GM19452 (cell line): Measurements from ENCODE around the gene SNX30.

Experiments used
- ATAC-seq: cut with Tn5 transposase; IDR thresholded peaks from one replicate; pipeline ENCODE4 v1.9.1; 2021; ENCODE audit not compliant: unreplicated experiment

Gene SNX30

DNA sequence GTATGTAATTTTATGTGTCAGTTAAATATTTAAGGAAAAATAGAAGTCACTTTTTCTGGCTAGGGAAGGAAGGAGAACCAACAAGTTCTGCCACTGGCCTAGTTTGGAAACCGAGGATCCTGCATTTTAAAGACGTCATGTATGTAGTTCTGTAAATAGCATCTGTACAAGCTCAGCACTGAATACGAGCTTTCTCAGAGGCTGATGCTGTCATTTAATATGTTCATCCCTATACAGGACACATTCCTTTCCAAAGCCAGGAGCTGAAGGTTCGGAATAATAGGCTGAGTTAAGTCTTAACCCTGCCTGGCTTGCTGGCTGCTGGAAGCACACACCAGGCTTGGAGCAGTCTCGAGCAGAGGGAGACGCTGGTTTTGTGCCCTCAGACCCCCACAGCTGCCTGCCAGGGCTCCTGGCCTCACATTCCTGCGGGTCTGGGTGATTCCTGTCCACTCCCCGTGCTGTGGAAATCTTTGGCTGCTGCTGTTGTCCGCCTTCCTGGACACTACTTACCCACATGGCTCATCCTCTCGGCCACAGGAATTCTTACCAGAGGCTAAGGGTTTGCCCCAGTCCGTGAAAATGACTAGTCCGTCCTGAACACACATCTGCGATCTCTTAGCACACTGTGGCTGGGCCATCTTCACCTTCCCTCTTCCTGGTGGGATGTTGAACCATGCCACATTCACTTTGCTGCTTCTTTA lies 103.5 kb downstream of the SNX30 start:
- no peak for ATAC-seq

DNA sequence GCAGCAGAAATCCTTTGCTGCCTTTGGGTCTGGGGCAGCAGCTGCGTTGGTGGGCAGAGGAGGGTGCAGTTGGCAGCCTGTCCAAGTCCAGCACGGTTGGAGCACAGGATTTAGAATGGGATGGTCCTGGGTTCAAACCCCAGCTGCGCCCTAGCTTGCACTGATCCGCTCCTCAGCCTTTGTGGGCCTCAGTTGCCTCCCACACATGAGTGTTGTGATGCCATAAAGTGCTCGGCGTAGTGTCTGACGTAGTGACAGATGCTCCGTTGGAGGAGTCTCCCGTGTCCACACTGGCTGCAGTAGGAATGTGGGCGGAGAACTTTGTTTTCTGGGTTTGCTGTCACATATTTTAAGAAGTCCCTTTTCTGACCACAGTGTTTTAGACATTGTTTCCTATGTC lies 104.1 kb downstream of the SNX30 start:
- ATAC-seq = no peak

DNA sequence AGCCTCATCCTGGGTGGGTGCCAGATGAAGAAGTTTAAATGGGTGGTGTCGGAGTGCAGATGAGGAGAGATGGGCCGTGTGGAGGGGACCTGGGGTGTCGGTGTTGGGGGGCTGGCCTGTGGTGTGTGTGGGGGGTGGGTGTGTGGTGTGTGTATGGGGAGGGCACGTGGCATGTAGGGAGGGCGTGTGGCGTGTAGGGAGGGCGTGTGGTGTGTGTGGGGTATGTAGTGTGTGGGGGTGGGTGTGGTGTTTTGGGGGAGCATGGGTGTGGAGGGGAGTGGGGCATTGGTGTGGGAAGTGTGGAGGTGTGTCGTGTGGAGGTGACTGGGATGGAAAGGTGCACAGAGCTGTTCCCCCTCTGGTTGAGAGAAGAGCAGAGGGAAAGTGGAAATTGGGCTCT lies 105.6 kb downstream of the SNX30 start:
- ATAC-seq = no peak

DNA sequence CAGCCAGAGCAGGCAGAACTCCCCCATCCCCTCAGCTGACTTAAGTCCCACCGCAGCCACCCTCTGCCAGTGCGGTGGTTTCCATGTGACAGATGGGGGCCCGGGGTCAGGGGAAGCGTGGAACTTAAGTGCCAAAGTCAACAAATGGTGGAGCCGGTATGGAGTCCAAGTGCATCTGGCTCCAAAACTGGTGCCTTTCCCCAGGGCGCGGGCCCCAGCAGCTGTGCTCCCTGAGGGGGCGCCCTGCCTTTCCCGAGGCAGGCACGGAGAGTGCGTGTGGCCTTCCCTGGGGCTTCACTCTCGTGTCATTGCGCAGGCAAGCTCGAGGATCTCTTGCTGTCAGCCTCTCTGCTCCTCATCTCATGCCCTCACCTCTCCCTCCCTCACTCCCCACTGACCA lies 106.3 kb downstream of the SNX30 start:
- no peak for ATAC-seq

DNA sequence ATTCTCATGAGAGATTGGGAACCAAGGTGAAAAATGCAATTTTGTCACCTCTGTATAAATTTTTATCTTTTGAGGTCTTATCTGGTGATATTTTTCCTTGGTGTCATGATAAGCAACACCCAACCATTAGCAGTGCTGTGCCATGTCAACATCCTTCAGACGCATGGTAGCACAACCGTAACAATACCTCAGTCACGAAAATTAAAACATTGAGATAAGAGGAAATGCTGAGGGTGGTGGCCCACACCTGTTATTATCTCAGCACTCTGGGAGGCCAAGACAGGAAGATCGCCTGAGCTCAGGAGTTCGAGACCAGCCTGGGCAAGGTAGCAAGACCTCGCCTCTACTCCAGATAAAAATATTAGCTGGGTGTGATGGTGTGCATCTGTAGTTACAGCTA lies 107.4 kb downstream of the SNX30 start:
- no peak for ATAC-seq

DNA sequence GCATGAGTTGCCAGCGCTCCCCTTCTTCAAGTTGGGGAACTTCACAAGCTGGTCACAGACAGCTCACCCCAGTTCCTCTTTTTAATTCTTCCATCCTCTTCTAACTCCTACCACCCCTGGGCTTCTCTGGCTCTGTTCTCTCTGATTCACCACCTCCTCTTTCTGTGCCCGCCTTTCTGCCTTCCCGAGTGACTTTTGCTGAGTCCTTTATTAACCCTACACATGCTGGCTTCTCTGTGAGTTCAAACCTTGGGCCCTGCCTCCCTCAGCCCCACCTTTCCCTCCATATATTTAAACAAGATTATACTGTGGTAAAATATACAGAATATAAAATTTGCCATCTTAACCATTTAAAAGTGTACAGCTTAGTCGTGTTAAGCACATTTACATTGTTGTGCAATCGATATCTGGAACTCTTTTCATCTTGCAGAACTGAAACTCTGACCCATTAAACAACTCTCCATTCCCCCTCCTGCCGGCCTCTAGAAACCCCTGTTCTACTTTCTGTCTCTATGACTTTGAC lies 108.1 kb downstream of the SNX30 start:
- peak; percentile 73 for ATAC-seq

DNA sequence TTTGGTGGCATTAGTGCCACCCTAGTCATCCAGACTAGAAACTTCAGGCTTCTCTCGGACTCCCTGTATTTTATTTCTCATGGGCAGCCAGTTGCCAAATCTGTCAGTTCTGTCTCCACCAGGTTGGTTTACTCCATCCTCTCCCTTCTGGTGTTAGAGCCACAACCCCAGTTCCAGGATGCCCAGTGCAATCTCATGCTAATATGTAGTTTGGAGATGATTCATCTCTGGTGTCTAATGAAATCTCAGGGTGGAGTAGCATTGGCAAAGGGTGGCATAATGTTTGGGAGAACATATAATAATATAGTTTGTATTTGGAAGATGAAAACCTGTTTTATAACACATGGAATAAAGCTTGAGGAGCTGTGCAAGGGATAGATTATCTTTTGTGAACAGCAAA lies 109.9 kb downstream of the SNX30 start:
- no peak for ATAC-seq

DNA sequence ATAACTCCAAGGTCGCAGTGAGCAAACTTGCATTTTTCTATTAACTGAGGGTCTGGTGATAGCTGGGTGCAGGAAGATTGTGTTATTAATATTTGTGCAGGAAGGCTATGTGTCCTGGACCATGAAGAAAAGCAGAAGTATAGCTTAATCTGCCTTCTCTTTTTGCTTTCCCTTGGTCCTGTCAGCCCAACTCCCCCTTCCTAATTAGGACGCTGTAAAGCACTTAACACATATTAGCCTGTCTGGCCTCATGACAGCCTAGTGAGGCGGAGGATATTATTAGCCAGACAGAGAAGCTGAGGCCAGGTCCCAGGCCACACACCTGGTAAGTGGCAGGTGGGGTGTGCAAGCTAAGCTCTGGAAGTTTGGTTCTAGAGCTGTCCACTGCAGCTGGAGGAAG lies 110.6 kb downstream of the SNX30 start:
- ATAC-seq = no peak

DNA sequence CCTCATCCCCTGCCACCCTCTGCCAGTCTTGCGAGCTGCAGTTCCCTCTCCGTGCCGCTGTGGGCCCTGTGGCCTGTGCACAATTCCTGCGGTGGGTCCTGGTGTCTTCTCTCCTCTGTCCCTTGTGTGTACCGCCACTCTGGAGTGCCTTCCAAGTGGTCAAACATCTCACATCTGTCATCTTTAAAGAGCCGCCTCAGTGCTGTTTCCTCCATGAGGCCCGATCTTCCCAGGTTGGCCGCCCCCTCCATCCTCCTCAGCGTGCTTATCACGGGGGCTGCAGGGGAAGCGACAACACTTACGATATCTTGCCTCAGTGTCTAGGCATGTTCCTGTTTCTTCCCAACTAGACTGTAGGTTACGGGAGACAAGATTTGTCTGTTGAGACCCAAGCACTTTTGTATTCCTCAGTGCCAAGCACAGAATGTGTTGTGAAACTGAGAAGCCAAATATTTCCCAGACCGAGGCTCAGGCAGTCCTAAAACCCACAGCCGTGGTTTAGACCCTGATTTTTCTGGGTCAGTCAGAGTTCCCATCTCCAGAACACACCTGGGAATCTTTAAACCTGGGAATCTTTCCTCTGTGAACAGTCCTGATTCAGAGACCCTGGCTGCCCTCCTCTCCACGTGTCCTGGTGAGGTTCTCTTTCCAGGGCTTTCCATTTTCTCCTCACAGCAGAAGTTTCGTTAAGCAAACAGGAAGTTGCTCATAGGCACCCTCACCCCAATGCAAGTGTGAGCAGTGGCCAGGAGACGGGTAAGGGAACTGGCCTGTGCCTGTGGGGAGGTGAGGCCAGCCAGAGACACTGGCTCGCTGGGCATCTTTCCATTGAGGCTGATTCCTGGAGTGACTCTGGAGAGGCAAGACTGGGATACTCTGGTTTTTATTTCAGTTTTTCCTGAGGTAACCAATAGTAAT lies 111.3 kb downstream of the SNX30 start:
- ATAC-seq = no peak

DNA sequence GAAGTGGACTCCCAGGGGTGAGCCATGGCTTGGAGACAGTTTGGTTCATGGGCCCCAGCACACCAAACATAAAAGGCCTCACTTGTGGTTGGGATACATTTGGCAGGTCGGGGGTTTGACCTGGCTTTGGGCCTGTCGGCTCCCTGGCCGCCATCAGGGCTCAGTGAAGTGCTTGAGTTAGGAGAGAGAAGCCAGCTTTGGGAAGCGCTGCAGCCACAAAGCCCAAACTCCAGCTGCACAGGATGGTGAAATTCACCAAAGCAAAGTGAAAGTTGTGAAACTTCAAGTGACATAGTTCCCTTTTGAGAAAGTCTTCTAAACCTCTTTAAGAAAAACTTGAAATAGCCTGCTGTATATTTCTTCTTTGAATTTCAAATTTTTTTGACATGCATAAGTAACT lies 112.7 kb downstream of the SNX30 start:
- ATAC-seq = no peak

DNA sequence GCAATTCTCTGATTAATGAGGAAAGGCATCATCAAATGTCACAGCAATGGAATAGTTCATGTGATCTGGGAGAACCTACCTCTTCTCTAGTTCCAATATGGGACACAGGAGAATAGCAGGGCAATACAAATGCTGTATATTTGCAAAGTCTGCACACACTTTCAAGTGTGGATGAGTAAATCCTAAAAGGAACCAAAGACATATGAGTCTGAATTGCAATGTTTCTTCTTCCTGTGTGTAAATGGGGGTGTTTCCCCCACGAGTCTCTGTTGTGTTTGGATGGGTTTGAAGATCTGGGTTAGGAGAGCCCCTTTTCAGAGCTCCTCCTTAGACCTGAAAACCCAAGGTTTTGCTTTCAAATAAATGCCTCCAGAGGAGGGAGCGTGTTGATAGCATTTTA lies 113.2 kb downstream of the SNX30 start:
- ATAC-seq = no peak

DNA sequence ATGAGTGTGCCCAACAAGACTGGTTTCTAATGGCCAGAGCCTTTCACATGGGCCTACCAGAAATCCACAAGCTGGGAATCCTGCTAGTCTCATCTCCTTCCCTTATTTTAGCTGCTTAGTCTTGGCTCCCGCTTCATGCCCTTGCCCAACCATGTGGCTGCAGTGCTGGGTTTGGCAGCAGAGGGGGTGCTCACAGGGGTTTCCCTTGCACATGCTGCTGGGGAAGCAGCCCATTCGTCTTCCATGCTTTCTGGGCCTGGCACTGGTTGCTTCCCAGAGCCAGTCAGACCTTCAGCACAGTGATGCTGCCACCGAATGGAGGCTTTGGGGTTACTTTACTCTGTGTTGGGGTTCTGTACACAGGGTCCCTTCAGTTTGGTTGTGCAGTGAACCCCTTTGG lies 113.8 kb downstream of the SNX30 start:
- ATAC-seq = no peak

DNA sequence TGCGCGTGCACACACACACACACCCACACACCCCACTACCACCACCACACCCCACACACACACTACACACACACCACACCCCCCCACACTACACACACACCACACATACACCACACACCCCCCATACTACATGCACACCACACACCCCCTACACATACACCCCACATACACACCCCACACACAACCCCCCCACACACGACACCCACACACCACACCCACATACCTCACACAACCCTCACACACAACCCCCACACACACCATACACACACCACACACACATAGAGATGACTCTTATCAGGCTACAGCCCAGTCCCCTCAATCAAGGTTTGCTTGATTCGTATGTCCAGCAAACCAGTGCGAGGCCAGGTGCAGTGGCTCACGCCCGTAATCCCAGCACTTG lies 114.4 kb downstream of the SNX30 start:
- no peak for ATAC-seq

DNA sequence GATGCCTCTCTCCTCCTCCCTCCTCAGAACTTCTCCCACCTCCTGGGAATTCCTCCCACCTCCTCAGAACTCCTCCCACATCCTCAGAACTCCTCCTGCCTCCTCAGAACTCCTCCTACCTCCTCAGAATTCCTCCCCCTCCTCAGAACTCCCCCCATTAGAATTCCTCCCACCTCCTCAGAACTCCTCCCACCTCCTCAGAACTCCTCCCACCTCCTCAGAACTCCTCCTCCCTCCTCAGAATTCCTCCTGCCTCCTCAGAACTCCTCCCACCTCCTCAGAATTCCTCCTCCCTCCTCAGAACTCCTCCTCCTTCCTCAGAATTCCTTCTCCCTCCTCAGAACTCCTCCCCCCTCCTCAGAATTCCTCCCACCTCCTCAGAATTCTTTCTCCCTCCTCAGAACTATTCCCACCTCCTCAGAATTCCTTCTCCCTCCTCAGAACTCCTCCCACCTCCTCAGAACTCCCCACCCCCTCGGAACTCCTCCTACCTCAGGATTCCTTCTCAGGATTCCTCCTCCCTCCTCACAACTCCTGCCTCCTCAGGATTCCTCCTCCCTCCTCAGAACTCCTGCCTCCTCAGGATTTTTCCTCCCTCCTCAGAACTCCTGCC lies 116.2 kb downstream of the SNX30 start:
- ATAC-seq = no peak

DNA sequence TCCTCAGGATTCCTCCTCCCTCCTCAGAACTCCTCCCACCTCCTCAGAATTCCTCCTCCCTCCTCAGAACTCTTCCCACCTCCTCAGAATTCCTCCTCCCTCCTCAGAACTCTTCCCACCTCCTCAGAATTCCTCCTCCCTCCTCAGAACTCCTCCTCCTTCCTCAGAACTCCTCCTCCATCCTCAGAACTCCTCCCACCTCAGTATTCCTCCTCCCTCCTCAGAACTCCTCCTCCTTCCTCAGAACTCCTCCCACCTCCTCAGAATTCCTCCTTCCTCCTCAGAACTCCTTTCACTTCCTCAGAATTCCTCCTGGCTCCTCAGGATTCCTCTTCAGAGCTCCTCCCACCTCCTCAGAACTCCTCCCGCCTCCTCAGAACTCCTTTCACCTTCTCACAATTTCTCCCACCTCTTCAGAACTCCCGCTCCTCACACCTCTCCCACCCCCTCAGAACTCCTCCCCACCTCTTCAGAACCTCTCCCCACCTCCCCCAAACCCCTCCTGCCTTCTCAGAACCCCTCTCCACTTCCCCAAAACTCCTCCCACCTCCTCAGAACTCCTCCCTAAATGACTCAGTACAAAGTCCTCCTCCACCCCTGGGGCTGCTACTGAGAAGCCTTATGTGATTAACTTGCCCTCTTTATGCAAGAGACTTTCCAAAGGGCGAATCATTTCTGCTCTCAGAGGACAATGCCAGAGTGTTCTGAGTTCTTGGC lies 116.9 kb downstream of the SNX30 start:
- no peak for ATAC-seq

DNA sequence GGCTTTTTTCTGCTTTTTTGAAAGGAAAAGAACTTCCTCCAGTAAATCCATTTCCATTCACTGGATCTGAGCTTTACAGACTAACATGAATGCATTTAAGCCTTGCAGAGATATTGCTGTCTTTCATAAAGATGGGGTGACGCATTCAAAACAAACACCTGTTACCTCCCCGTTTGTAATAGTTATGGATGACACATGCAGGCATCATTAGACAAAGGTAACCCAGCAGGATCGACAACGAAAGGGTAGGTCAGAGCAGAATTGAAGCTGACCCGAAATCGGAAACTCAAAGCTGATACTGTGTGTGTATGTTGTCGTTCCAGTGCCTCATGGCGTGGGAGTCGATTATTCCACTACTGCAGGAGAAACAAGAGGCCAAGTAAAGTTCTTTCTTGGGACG lies 117.9 kb downstream of the SNX30 start:
- ATAC-seq = no peak

DNA sequence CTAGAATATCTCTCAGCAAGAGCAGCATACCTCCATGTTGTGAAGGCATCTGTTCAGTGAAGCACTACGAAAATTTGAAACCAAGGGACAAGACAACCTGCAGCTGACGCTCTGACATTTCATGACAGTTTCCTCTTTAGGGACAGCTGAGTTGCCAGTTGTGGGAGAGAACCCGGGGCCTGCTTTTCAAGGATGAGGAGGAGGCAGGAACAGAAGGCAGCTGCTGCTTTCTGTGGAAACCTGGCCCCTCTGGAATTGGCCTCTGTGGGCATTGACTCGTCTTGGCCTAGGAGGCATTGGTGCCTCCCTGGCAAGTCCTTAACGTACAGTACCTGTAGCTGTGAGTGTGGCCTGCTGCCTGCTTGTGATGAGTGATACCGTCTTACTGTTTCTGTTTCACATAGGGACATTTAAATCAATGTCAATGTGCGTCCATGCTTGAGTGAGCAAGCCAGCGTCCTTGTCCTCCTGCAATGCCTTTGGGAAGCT lies 118.5 kb downstream of the SNX30 start:
- ATAC-seq = no peak

DNA sequence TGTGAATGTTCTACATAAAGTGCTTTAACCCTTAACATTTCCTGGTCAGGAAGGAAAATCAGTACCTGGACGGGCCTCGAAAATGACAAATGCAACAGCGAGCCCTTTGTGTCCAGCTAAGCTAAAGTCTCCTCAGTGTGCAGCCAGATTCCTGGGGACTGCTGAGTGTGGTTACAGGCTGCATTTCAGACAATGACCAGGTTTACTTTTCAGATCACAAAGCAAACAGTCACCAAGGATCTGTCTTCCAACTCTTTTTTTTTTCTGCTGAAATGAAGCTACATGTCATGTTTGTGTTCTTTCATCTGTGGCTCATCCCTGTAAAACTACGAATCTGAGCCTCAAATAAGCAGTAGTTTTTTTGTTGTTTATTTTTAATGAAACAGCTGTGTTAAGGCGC lies 119.4 kb downstream of the SNX30 start:
- ATAC-seq = no peak

DNA sequence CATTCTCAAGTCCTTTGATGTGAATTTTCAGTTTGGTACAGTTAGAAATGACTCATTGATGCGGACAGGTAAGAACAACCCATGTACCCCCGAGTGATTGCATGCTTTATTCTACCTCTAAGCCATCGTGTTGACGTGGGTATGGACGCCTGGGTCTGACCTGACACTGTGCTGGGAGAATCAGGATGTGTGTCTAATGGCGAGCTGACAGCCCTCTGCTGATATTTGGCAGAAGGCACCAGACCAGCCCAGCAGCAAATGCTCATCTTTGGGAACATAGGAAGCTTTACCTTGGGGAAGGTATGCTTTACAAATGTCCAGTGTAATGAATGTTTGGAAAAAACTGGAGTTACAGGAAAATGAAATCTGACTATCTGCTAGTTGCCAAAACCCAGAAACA lies 120.0 kb downstream of the SNX30 start:
- no peak for ATAC-seq

DNA sequence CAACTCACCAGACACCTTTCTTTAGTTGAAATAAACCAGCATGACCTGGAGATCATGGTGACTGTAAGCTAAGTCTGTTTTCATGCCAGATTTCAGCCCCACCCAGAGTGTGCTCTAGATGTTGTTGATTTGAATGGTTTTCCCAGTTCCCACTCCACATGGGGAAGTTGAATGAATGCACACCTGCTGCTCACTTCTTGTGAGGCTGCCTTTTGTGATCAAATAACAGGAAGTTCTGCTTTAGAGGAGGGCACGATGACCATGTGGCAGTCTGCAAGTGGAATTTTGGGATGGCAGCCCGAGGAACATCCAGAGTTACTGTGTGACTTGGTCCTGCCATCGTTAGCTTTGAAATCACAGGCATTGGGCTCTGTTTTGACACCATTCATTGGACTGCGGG lies 121.5 kb downstream of the SNX30 start:
- no peak for ATAC-seq

DNA sequence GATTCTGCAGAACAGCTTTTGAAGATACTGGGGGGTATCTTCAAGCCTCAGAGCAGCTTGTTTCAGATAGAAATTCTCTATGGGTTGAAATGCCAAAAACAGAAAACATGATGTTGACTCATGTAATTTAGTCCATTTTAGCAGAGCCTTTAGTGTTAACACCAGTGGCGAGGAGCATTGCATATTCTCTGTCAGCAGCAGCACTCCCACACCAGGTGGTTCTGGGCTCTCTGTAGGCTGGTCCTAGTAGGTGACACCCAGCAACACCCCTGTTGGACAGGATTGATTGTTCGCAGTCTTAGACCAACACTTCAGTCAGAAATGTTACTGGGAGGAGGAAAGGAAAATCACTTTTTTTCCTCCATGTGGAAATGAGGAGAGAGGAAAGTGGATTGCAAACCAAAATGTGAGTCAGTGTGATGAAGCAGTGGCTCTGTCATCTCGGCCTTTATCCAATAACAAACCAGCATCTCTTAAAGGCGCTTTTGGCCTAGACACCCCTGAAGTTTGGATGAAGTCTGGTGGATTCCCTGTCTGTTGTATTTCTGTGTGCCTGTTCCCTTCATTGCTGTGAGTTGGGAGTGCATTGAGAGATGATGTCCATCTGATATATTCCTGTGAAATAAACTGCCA lies 123.3 kb downstream of the SNX30 start:
- no peak for ATAC-seq
